K562 (cell line): ENCODE measurements around the gene RORB. TPM values are rescaled to one million over a fixed set of nuclear protein-coding genes. Genes with fewer than 3 reads are reported as not detected.

Source experiments
- ATAC-seq: fragments of 200-7000 bp; cut with Tn5 transposase; 3 replicates; pipeline ENCODE4 v1.9.1; 2020; ENCODE audit warnings: moderate library complexity
- BruUV-seq: library from RNA; stranded (reverse); fragments of 400-500 nt; replicated peaks from 2 replicates; lab custom pipeline; 2021; lab: Mats Ljungman, UMichigan
- CTCF ChIA-PET: fragments of 300-600 bp; formaldehyde crosslinking; extraction: SDS; loops from one replicate; lab custom pipeline; 2021; ENCODE audit warnings: low intra/inter-chr PET ratio; lab: Yijun Ruan, JAX
- POLR2A ChIA-PET: fragments of 300-600, 350-650 bp; sonication (Branson Sonifier 250); formaldehyde crosslinking; extraction: SDS; loops from one replicate; lab custom pipeline; 2021; ENCODE audit warnings: antibody characterized with exemption, inconsistent platforms; lab: Yijun Ruan, JAX
- DNase-seq, 4 experiments: peaks; one replicate each; pipeline versions ENCODE4 v3.0.0 to v3.0.0-alpha.2; 2011 to 2018; ENCODE audit warnings: low spot score in 3 of 4, mixed read lengths in 3 of 4; ENCODE audit errors: extremely low read depth in 1 of 4
- FAIRE-seq: peaks from 2 replicates; lab custom pipeline; 2011; peaks lifted over from hg19 to GRCh38; lab: Jason Lieb, UNC
- H2AFZ ChIP-seq: 2 replicates; pipeline ENCODE4 v1.6.0; 2011; ENCODE audit warnings: low read depth, low read length, control low read depth, inconsistent platforms
- H3K27ac ChIP-seq: fragments of 200-600 bp; 3 replicates; pipeline ENCODE4 v1.8.0; 2011; ENCODE audit warnings: low read depth, mild to moderate bottlenecking, control low read depth, inconsistent platforms, low read length, moderate library complexity, mixed read lengths; ENCODE audit errors: extremely low read depth
- H3K27me3 ChIP-seq, 2 experiments: fragments of 300-600 bp in 1 of 2; 2 replicates in 1 of 2; 3 replicates in 1 of 2; pipeline versions ENCODE4 v1.6.0 to v1.8.0; 2011; ENCODE audit warnings: inconsistent platforms in 2 of 2, low read length in 2 of 2, mild to moderate bottlenecking in 1 of 2, mixed read lengths in 1 of 2, moderate library complexity in 1 of 2; ENCODE audit not compliant: control insufficient read depth in 2 of 2, insufficient read depth in 2 of 2
- H3K36me3 ChIP-seq: fragments of 300-600 bp; 3 replicates; pipeline ENCODE4 v1.8.0; 2011; ENCODE audit warnings: mild to moderate bottlenecking, low read length, inconsistent platforms; ENCODE audit not compliant: control insufficient read depth, insufficient read depth
- H3K4me1 ChIP-seq, 2 experiments: fragments of 200-600 bp in 1 of 2; replicated peaks in 1 of 2; 2 replicates in 1 of 2; 3 replicates in 1 of 2; pipeline versions ENCODE4 v1.5.1 to v1.8.0; 2011; ENCODE audit warnings: inconsistent platforms in 2 of 2, low read length in 2 of 2, mild to moderate bottlenecking in 1 of 2, mixed read lengths in 1 of 2, moderate library complexity in 1 of 2; ENCODE audit not compliant: control insufficient read depth in 2 of 2, insufficient read depth in 2 of 2
- H3K4me2 ChIP-seq: 2 replicates; pipeline ENCODE4 v1.6.1; 2011; ENCODE audit warnings: low read length, control low read depth, inconsistent platforms, mixed read lengths; ENCODE audit not compliant: insufficient read depth
- H3K4me3 ChIP-seq: fragments of 200-600 bp; sonication (generic), shearing (Covaris generic); 2 replicates; pipeline ENCODE4 v1.5.1; 2016; ENCODE audit warnings: control low read depth, inconsistent platforms
- H3K79me2 ChIP-seq: fragments of 200-600 bp; 3 replicates; pipeline ENCODE4 v1.8.0; 2011; ENCODE audit warnings: low read length, inconsistent platforms; ENCODE audit not compliant: control insufficient read depth, insufficient read depth
- H3K9ac ChIP-seq, 2 experiments: 2 replicates each; pipeline versions ENCODE4 v1.6.0 to v1.6.1; 2011; ENCODE audit warnings: low read depth in 2 of 2, low read length in 2 of 2, control low read depth in 1 of 2, inconsistent platforms in 1 of 2, mild to moderate bottlenecking in 1 of 2, mixed read lengths in 1 of 2; ENCODE audit not compliant: insufficient read depth in 1 of 2
- H3K9me1 ChIP-seq: one replicate; pipeline ENCODE4 v1.6.0; 2011; ENCODE audit warnings: inconsistent platforms, mild to moderate bottlenecking, low read length, moderate library complexity; ENCODE audit not compliant: control insufficient read depth, insufficient read depth
- H3K9me3 ChIP-seq: replicated peaks from 2 replicates; pipeline ENCODE4 v1.5.1; 2011; ENCODE audit warnings: low read depth, low read length, inconsistent platforms; ENCODE audit not compliant: control insufficient read depth, insufficient read depth
- H4K20me1 ChIP-seq: replicated peaks from 2 replicates; pipeline ENCODE4 v1.6.1; 2011; ENCODE audit warnings: low read length, inconsistent platforms, mixed read lengths; ENCODE audit not compliant: control insufficient read depth, insufficient read depth
- ARID1B ChIP-seq: fragments of 450-650 bp; IDR thresholded peaks from 2 replicates; pipeline ENCODE4 v1.6.1; 2016; ENCODE audit warnings: antibody characterized with exemption, mild to moderate bottlenecking, inconsistent platforms
- CBX2 ChIP-seq: fragments of 200-600 bp; sonication (generic); IDR thresholded peaks from one replicate; pipeline ENCODE4 v1.6.1; 2012; ENCODE audit warnings: mild to moderate bottlenecking, low read length, inconsistent platforms; ENCODE audit not compliant: insufficient read depth, poor library complexity, severe bottlenecking
- CHD1 ChIP-seq: fragments of 200-600 bp; sonication (generic); IDR thresholded peaks from one replicate; pipeline ENCODE4 v1.6.1; 2012; ENCODE audit warnings: mild to moderate bottlenecking, moderate library complexity, low read length, inconsistent platforms
- ELF1 ChIP-seq: fragments of 200-800 bp; sonication (Bioruptor generic); IDR thresholded peaks from 2 replicates; pipeline ENCODE4 v1.6.1; 2016; ENCODE audit warnings: missing genetic modification characterization, missing compliant biosample characterization
- EZH2 ChIP-seq: IDR thresholded peaks from 2 replicates; pipeline ENCODE4 v1.6.1; 2012; ENCODE audit warnings: low read depth, mild to moderate bottlenecking, inconsistent platforms, low read length, borderline replicate concordance
- GABPA ChIP-seq: fragments of 200-800 bp; sonication (Bioruptor generic); conservative IDR thresholded peaks from 2 replicates; pipeline ENCODE4 v1.6.1; 2016; ENCODE audit warnings: low read depth, missing genetic modification characterization, missing compliant biosample characterization
- HLTF ChIP-seq: fragments of 450-650 bp; IDR thresholded peaks from 2 replicates; pipeline ENCODE4 v1.6.1; 2016
- IRF2 ChIP-seq: sonication (generic); formaldehyde crosslinking; IDR thresholded peaks from 2 replicates; pipeline ENCODE4 v1.8.1; 2022; ENCODE audit warnings: mild to moderate bottlenecking, missing genetic modification reagents
- L3MBTL2 ChIP-seq: fragments of 450-650 bp; IDR thresholded peaks from 2 replicates; pipeline ENCODE4 v1.6.1; 2016; ENCODE audit warnings: mild to moderate bottlenecking, moderate library complexity
- MAFG ChIP-seq: fragments of 450-650 bp; conservative IDR thresholded peaks from 2 replicates; pipeline ENCODE4 v1.6.1; 2016; ENCODE audit warnings: missing genetic modification characterization, missing compliant biosample characterization
- MBD2 ChIP-seq: sonication (generic); IDR thresholded peaks from 2 replicates; pipeline ENCODE4 v1.6.1; 2016; ENCODE audit warnings: low read depth, borderline replicate concordance
- NFATC3 ChIP-seq: fragments of 450-650 bp; IDR thresholded peaks from 2 replicates; pipeline ENCODE4 v1.6.1; 2017; ENCODE audit warnings: mild to moderate bottlenecking
- PCBP1 ChIP-seq: fragments of 200-400 bp; formaldehyde crosslinking; IDR thresholded peaks from 2 replicates; pipeline ENCODE4 v1.6.1; 2018; ENCODE audit warnings: mild to moderate bottlenecking, low read depth, low read length; ENCODE audit not compliant: poor library complexity, severe bottlenecking
- POU5F1 ChIP-seq: fragments of 150-350 bp; IDR thresholded peaks from 2 replicates; pipeline ENCODE4 v1.6.1; 2014; ENCODE audit warnings: borderline replicate concordance, low read length, low read depth, mild to moderate bottlenecking; ENCODE audit not compliant: partially characterized antibody
- STAG1 ChIP-seq: sonication (generic); formaldehyde crosslinking; IDR thresholded peaks from 2 replicates; pipeline ENCODE4 v1.5.0; 2020; ENCODE audit warnings: missing genetic modification reagents, borderline replicate concordance
- ZC3H8 ChIP-seq: fragments of 450-650 bp; IDR thresholded peaks from 2 replicates; pipeline ENCODE4 v1.6.1; 2017
- WGBS: fragments of 100-300 bp; shearing (Covaris generic); methylation state at CpG from one replicate; pipeline ENCODE4 v1.1.6; 2016; ENCODE audit warnings: low coverage, mixed read lengths; ENCODE audit not compliant: insufficient coverage; ENCODE audit errors: missing lambda C conversion rate; 5-methylcytosine and 5-hydroxymethylcytosine counted together
- in situ Hi-C: fragments of 300-500 bp; cut with MboI; formaldehyde crosslinking; loops from 4 replicates; pipeline ENCODE4 v1.15.0; 2018; ENCODE audit warnings: inconsistent platforms, mixed read lengths
- intact Hi-C: fragments of 100-400 bp; cut with micrococcal nuclease; formaldehyde crosslinking; loops from 2 replicates; pipeline ENCODE4 v1.14.2; 2022
- polyA plus RNA-seq, 8 experiments: library from polyadenylated mRNA; depleted of rRNA in 4 of 8; stranded (reverse) in 5 of 8; unstranded in 3 of 8; fragments of >200 nt; fragmentation: Nextera tagmentation in 2 of 8; fragmentation: Illumina TruSeq in 1 of 8; extraction: Ambion mirVana in 2 of 8; extraction: Trizol in 1 of 8; gene quantifications; 2 replicates each; pipeline versions ENCODE4 v1.2.1 to v1.2.3, GENCODE V29; 2011 to 2014; ENCODE audit warnings: inconsistent platforms in 1 of 8, missing spikeins in 1 of 8
- total RNA-seq, 7 experiments: library from RNA; depleted of rRNA in 6 of 7; stranded (reverse); fragments of >200 nt in 6 of 7; fragmentation: Illumina TruSeq in 2 of 7; extraction: Trizol in 2 of 7; gene quantifications; 2 replicates each; pipeline versions ENCODE4 v1.2.1 to v1.2.3, GENCODE V29; 2011 to 2021; ENCODE audit warnings: low replicate concordance in 1 of 7
- TF ChIP-seq, protein P1 (sequence below): fragments of 250-450 bp; sonication (Bioruptor Pico); IDR thresholded peaks from 2 replicates; pipeline ENCODE4 v1.8.0; 2021; ENCODE audit warnings: mild to moderate bottlenecking, moderate library complexity
- TF ChIP-seq, protein P2 (sequence below), 3 experiments: IDR thresholded peaks in 2 of 3; conservative IDR thresholded peaks in 1 of 3; 2 replicates each; pipeline ENCODE4 v1.5.1; 2011 to 2012; ENCODE audit warnings: low read length in 3 of 3, mild to moderate bottlenecking in 3 of 3, control low read depth in 2 of 3, improper control_type of control experiment in 1 of 3, inconsistent platforms in 1 of 3, low read depth in 1 of 3, mixed read lengths in 1 of 3, moderate library complexity in 1 of 3; ENCODE audit not compliant: insufficient read depth in 2 of 3
- TF ChIP-seq, protein P3 (sequence below): IDR thresholded peaks from 3 replicates; pipeline ENCODE4 v1.6.1; 2011; ENCODE audit warnings: borderline replicate concordance, mild to moderate bottlenecking; ENCODE audit not compliant: insufficient read length, insufficient read depth

The RORB gene
- total and polyA plus RNA-seq, 9 of the 15 experiments (the other 6 are each of a cell fraction or from before 2014, with no cell fraction given) = not detected

DNA sequence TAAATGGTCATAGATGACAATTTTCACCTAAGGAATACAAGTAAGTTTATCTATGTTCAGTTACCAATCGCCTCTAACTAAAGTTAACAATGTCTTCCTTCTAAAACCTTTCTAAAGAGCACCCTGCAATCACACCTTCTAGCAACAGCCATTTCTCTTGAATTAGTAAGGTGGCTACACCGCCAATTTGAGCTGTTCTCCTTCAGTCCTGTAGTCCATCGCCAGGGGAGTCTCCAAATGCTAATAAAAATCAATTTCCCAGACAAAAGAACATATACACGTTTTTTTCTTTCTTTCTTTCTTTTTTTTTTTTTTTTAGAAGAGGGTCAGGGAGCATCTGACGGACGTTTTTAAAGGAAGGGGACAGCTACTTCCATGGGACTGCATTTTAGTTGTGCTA lies 729 bp upstream of the RORB start:
- H3K36me3 ChIP-seq = no peaks in the 10 kb centered on the region
- H3K9ac ChIP-seq = no peak overlapping the region
- TF ChIP-seq NFATC3 = no peak
- TF ChIP-seq, protein P1, sequence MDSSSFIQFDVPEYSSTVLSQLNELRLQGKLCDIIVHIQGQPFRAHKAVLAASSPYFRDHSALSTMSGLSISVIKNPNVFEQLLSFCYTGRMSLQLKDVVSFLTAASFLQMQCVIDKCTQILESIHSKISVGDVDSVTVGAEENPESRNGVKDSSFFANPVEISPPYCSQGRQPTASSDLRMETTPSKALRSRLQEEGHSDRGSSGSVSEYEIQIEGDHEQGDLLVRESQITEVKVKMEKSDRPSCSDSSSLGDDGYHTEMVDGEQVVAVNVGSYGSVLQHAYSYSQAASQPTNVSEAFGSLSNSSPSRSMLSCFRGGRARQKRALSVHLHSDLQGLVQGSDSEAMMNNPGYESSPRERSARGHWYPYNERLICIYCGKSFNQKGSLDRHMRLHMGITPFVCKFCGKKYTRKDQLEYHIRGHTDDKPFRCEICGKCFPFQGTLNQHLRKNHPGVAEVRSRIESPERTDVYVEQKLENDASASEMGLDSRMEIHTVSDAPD (CRISPR knock-in tag) = no peak
- no peak for TF ChIP-seq PCBP1
- TF ChIP-seq, protein P2, sequence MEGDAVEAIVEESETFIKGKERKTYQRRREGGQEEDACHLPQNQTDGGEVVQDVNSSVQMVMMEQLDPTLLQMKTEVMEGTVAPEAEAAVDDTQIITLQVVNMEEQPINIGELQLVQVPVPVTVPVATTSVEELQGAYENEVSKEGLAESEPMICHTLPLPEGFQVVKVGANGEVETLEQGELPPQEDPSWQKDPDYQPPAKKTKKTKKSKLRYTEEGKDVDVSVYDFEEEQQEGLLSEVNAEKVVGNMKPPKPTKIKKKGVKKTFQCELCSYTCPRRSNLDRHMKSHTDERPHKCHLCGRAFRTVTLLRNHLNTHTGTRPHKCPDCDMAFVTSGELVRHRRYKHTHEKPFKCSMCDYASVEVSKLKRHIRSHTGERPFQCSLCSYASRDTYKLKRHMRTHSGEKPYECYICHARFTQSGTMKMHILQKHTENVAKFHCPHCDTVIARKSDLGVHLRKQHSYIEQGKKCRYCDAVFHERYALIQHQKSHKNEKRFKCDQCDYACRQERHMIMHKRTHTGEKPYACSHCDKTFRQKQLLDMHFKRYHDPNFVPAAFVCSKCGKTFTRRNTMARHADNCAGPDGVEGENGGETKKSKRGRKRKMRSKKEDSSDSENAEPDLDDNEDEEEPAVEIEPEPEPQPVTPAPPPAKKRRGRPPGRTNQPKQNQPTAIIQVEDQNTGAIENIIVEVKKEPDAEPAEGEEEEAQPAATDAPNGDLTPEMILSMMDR (IDR thresholded peaks at IDR 0.05 in 2 of 3, conservative IDR thresholded peaks at IDR 0.05 in 1 of 3; ENCODE audit: insufficient read depth in 2 of 3, low read depth in 1 of 3, low read length in 3 of 3) = no peak
- no peak for TF ChIP-seq MAFG (tag)
- no peak for TF ChIP-seq HLTF
- TF ChIP-seq CHD1 = no peak
- TF ChIP-seq STAG1 (CRISPR knock-in tag) = no peak
- no peak for TF ChIP-seq ARID1B
- no peak for TF ChIP-seq MBD2
- TF ChIP-seq GABPA (tag) = no peak
- TF ChIP-seq EZH2 = no peak
- no peak for TF ChIP-seq IRF2 (CRISPR knock-in tag)
- no peak for TF ChIP-seq POU5F1
- no peak for TF ChIP-seq ELF1 (tag)
- no peak for TF ChIP-seq L3MBTL2
- TF ChIP-seq, protein P3, sequence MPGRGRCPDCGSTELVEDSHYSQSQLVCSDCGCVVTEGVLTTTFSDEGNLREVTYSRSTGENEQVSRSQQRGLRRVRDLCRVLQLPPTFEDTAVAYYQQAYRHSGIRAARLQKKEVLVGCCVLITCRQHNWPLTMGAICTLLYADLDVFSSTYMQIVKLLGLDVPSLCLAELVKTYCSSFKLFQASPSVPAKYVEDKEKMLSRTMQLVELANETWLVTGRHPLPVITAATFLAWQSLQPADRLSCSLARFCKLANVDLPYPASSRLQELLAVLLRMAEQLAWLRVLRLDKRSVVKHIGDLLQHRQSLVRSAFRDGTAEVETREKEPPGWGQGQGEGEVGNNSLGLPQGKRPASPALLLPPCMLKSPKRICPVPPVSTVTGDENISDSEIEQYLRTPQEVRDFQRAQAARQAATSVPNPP = no peak
- TF ChIP-seq CBX2 = no peak
- TF ChIP-seq ZC3H8 = no peak
- H2AFZ ChIP-seq = no peak overlapping the region
- no peaks in the 10 kb centered on the region for H3K79me2 ChIP-seq
- no TSS peak for BruUV-seq
- 0% methylated on average over 5 of the region's 6 CpGs for WGBS
- H3K27me3 ChIP-seq = peaks cover 5 to 32% of the 10 kb centered on the region in 2 experiments; a peak in 3 of 5 replicates
- H3K4me2 ChIP-seq = no peak overlapping the region; the same call in 1 of the 2 replicates
- FAIRE-seq (no peak), DNase-seq (no peak), ATAC-seq (no peak)
- ChIA-PET POLR2A (no interaction called here), CTCF (no interaction called here)
- in situ Hi-C loops = no loop called here
- H3K9me1 ChIP-seq = no peaks in the 10 kb centered on the region
- intact Hi-C loops = no loop called here
- H3K9me3 ChIP-seq = no peaks in the 10 kb centered on the region
- no peak overlapping the region for H3K27ac ChIP-seq
- no peak overlapping the region for H3K4me3 ChIP-seq
- no peaks in the 10 kb centered on the region for H4K20me1 ChIP-seq
- peaks cover 0 to 12% of the 10 kb centered on the region in 2 experiments; a peak in 2 of 5 replicates for H3K4me1 ChIP-seq
